HepG2 (cell line): ENCODE data around the gene PRKCE. TPM values are rescaled to one million over a fixed set of nuclear protein-coding genes. Genes with fewer than 3 reads are reported as not detected.

Source experiments
- ARID5B ChIP-seq: IDR thresholded peaks from 2 replicates; pipeline ENCODE4 v1.4.0; 2020; ENCODE audit warnings: mild to moderate bottlenecking, missing genetic modification reagents
- HNRNPH1 ChIP-seq: fragments of 200-400 bp; formaldehyde crosslinking; optimal IDR thresholded peaks from 2 replicates; pipeline ENCODE3; 2017; ENCODE audit warnings: mild to moderate bottlenecking, low read depth, low read length
- KLF12 ChIP-seq: sonication (generic); formaldehyde crosslinking; IDR thresholded peaks from 2 replicates; pipeline ENCODE4 v1.4.0; 2020; ENCODE audit warnings: missing genetic modification reagents, borderline replicate concordance
- MTF2 ChIP-seq: sonication (generic); formaldehyde crosslinking; IDR thresholded peaks from 2 replicates; pipeline ENCODE4 v1.5.0; 2020; ENCODE audit warnings: missing genetic modification reagents, borderline replicate concordance
- MXD1 ChIP-seq: sonication (generic); formaldehyde crosslinking; IDR thresholded peaks from 2 replicates; pipeline ENCODE4 v1.4.0; 2020; ENCODE audit warnings: mild to moderate bottlenecking, missing genetic modification reagents
- NR2F1 ChIP-seq, 2 experiments: fragments of 450-650 bp in 1 of 2; formaldehyde crosslinking in 1 of 2; IDR thresholded peaks; 2 replicates each; pipeline versions ENCODE4 v1.5.0 to v1.6.1; 2016 to 2020; ENCODE audit warnings: mild to moderate bottlenecking in 1 of 2, missing compliant biosample characterization in 1 of 2, missing genetic modification reagents in 1 of 2, moderate library complexity in 1 of 2
- PAX8 ChIP-seq: sonication (generic); formaldehyde crosslinking; IDR thresholded peaks from 2 replicates; pipeline ENCODE4 v1.8.0; 2022; ENCODE audit warnings: mild to moderate bottlenecking, missing genetic modification reagents, borderline replicate concordance
- PRMT3 ChIP-seq: sonication (generic); formaldehyde crosslinking; IDR thresholded peaks from 2 replicates; pipeline ENCODE4 v1.8.1; 2022; ENCODE audit warnings: low read depth, mild to moderate bottlenecking, moderate library complexity, missing genetic modification reagents, borderline replicate concordance
- RFX5 ChIP-seq: IDR thresholded peaks from 2 replicates; pipeline ENCODE4 v1.6.1; 2011; ENCODE audit warnings: low read depth, low read length, improper control_type of control experiment
- SALL1 ChIP-seq: sonication (generic); formaldehyde crosslinking; IDR thresholded peaks from 2 replicates; pipeline ENCODE4 v1.8.0; 2022; ENCODE audit warnings: mild to moderate bottlenecking, missing genetic modification reagents
- SCMH1 ChIP-seq: sonication (generic); formaldehyde crosslinking; IDR thresholded peaks from 2 replicates; pipeline ENCODE4 v1.9.0; 2021; ENCODE audit warnings: missing genetic modification reagents, mild to moderate bottlenecking, borderline replicate concordance
- SMARCC2 ChIP-seq: fragments of 450-650 bp; IDR thresholded peaks from 2 replicates; pipeline ENCODE4 v1.6.1; 2017; ENCODE audit warnings: antibody characterized with exemption, mild to moderate bottlenecking
- SNAPC4 ChIP-seq: sonication (generic); formaldehyde crosslinking; IDR thresholded peaks from 2 replicates; pipeline ENCODE4 v1.4.0; 2020; ENCODE audit warnings: mild to moderate bottlenecking, missing genetic modification reagents
- ZGPAT ChIP-seq: IDR thresholded peaks from 2 replicates; pipeline ENCODE4 v1.6.1; 2016; ENCODE audit warnings: mild to moderate bottlenecking
- ZNF101 ChIP-seq: sonication (generic); formaldehyde crosslinking; IDR thresholded peaks from 2 replicates; pipeline ENCODE4 v1.4.0; 2020; ENCODE audit warnings: mild to moderate bottlenecking, low read depth, missing genetic modification reagents, borderline replicate concordance
- ZNF230 ChIP-seq: sonication (generic); formaldehyde crosslinking; IDR thresholded peaks from 2 replicates; pipeline ENCODE4 v1.4.0; 2020; ENCODE audit warnings: mild to moderate bottlenecking, missing genetic modification reagents
- ZNF263 ChIP-seq: sonication (generic); formaldehyde crosslinking; IDR thresholded peaks from 2 replicates; pipeline ENCODE4 v1.4.0; 2020; ENCODE audit warnings: missing genetic modification reagents
- ZNF878 ChIP-seq: sonication (generic); formaldehyde crosslinking; IDR thresholded peaks from 2 replicates; pipeline ENCODE4 v1.8.1; 2023; ENCODE audit warnings: mild to moderate bottlenecking, missing genetic modification reagents, moderate library complexity
- ZNF891 ChIP-seq: sonication (generic); formaldehyde crosslinking; IDR thresholded peaks from 2 replicates; pipeline ENCODE4 v1.5.0; 2020; ENCODE audit warnings: mild to moderate bottlenecking, missing genetic modification reagents
- polyA plus RNA-seq, 8 experiments: library from polyadenylated mRNA; depleted of rRNA in 3 of 8; stranded (reverse) in 7 of 8; unstranded in 1 of 8; fragments of >200 nt; fragmentation: Illumina TruSeq in 4 of 8; extraction: Trizol in 4 of 8; gene quantifications; 2 replicates each; pipeline versions ENCODE4 v1.2.1 to v1.2.3, GENCODE V29; 2011 to 2016; ENCODE audit warnings: low read depth in 4 of 8, missing spikeins in 1 of 8, mixed read lengths in 1 of 8; ENCODE audit not compliant: insufficient read depth in 1 of 8
- total RNA-seq, 5 experiments: library from RNA; depleted of rRNA; stranded (reverse); fragments of >200 nt; fragmentation: Illumina TruSeq; extraction: Trizol; gene quantifications; 2 replicates each; pipeline ENCODE4 v1.2.3, GENCODE V29; 2016; ENCODE audit warnings: low read depth in 1 of 5

PRKCE gene
- total and polyA plus RNA-seq, 2 of the 13 experiments (the other 11 are each of a cell fraction or from before 2014, with no cell fraction given) = 1.0 to 3.9 TPM

- no peak for TF ChIP-seq SMARCC2
- no peak for TF ChIP-seq MXD1
- TF ChIP-seq ZNF263 = no peak
- TF ChIP-seq ZGPAT = no peak; the same call in 1 of the 2 replicates
- no peak for TF ChIP-seq PAX8 (CRISPR knock-in tag)
- TF ChIP-seq SCMH1 (CRISPR knock-in tag) = no peak
- no peak for TF ChIP-seq ZNF878 (CRISPR knock-in tag)
- TF ChIP-seq PRMT3 = no peak
- TF ChIP-seq ZNF891 = no peak
- 0 out of 2 replicates have a peak, but pooled peaks have one; percentile 12 for TF ChIP-seq ARID5B
- no peak for TF ChIP-seq SALL1 (CRISPR knock-in tag)
- TF ChIP-seq HNRNPH1 = no peak
- TF ChIP-seq MTF2 (CRISPR knock-in tag) = no peak
- no peak for TF ChIP-seq KLF12
- 0 out of 2 replicates have a peak, but pooled peaks have one; percentile 37 for TF ChIP-seq ZNF230 (CRISPR knock-in tag)
- no peak for TF ChIP-seq NR2F1 (CRISPR knock-in tag; IDR thresholded peaks at IDR 0.05)
- TF ChIP-seq SNAPC4 = no peak; the same call in 1 of the 2 replicates
- no peak for TF ChIP-seq ZNF101 (CRISPR knock-in tag)
- TF ChIP-seq RFX5 = no peak
Measured at GRCh38 chr2:45610281-45611019, 41.0 kb upstream of the PRKCE start (continued).
